NCI-H1930 (cell line): Measurements from ENCODE around the gene DGKB.

ENCODE experiments used
- DNase-seq, 2 experiments: peaks; one replicate each; lab custom pipeline; 2025; lab: John Stamatoyannopoulos, UW

The DGKB gene

GRCh38 chr7:14760730-14761478, 141.6 kb downstream of the DGKB start:
- no peak for DNase-seq

DNA sequence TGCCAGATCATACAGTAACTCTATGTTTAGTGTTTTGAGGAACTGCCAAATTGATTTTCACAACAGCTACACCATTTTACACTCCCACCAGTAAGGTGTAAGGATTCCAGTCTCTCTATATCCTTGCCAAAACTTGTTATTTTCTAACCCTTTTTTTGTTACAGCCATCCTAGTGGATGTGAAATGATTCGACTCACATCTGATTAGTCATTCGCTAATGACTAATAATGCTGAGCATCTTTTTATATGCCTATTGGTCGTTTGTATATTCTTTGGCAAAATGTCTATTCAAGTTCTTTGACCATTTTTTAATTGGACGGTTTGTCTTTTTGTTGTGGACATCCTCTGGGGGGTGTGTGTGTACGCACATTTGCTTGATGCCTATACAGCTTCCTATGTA, 142.8 kb downstream of the DGKB start:
- DNase-seq, result no peak

GRCh38 chr7:14754631-14755030, 147.9 kb downstream of the DGKB start:
- no peak for DNase-seq

GRCh38 chr7:14752301-14752700, 150.2 kb downstream of the DGKB start:
- DNase-seq, result no peak

GRCh38 chr7:14751461-14751860, 151.1 kb downstream of the DGKB start:
- no peak for DNase-seq

GRCh38 chr7:14748461-14748860, 154.1 kb downstream of the DGKB start:
- DNase-seq, result no peak

DNA sequence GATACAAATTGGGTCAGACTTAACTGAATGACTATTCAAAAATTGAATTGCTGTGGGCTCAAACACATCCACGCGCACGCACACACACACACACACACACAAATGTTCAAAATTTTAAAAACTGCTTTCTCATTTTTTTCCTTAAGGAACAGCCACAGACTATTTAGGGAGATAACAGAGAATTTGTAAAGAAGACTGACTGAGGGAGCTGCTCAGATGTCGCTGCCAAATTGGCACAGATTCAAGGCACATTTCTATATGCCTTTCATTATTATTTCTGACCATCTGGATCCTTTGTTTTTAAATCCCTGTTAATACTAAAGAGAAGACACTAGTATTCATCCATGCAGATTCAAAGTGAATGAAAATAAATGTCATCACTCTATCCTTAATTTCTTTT, 154.8 kb downstream of the DGKB start:
- DNase-seq, result no peak

DNA sequence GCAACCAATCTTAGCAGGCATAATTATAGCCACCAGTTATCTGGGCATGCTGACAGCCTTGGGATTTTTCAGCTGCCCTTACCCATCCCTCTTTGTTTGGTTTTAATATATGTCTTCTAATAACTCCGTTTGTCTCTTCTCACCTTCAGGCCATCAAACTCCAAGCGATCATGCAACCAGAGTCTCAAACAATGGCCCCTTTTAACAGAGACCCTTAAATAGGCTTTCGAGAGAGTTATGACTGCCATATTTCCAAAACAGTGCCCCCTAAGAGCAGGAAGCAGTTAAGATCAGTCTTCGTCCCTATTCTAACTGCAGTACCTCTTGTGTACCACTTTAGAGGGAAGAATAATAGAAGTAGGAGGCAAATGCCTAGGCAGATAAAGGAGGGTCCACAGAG, 157.5 kb downstream of the DGKB start:
- no peak for DNase-seq

- no peak for DNase-seq
Observed at GRCh38 chr7:14740606-14741005, 161.9 kb downstream of the DGKB start.

DNA sequence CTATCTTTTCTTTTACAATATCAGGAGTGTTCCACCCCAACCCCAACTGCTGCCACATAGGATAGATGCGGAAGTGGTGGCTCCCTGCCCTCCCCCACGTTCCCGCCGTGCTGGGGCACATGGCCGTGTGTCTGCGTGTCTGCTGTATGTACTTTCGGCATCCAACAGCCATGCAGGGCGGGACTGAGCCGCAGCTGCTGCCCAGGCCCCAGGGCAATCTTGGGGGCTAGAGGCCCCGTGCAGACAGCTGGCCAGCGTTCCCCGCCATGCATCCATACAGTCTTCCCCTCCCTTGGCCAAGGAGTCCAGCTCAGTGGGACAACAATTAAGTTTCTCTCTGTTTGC, 162.7 kb downstream of the DGKB start:
- no peak for DNase-seq

DNA sequence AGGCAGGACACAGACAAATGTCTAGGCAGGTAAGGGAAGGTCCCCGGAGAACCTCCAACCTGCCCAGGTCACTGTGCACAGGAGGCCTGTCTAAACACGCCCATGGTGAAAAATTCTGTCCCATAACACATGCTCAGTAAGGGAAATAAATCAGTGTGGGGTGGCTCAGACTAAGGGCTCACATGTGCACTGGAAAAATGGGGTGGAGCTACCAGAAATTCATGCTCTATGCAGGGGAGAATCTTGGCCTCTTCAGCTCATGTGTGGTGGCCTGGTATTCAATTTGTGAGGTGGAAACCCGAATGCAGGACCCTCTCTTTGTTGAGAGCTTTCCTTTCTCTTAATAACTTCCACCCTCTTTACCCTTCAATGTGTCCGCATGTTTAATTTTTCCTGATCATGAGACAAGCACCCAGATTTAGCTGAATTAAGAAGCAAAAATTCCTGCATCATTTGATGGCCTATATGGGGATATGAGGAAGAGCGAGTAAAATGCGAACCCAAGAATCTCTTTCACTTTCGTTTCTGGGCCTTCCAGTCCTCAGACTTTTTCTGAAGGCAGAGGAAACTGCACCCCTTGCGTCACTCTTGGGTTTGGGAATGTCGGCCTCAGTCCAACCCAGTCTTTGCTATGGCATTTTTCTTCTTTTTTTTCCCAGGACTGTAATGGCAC, 163.2 kb downstream of the DGKB start:
- no peak for DNase-seq

- DNase-seq, result no peak
Observed at GRCh38 chr7:14738086-14738485, 164.5 kb downstream of the DGKB start.

DNA sequence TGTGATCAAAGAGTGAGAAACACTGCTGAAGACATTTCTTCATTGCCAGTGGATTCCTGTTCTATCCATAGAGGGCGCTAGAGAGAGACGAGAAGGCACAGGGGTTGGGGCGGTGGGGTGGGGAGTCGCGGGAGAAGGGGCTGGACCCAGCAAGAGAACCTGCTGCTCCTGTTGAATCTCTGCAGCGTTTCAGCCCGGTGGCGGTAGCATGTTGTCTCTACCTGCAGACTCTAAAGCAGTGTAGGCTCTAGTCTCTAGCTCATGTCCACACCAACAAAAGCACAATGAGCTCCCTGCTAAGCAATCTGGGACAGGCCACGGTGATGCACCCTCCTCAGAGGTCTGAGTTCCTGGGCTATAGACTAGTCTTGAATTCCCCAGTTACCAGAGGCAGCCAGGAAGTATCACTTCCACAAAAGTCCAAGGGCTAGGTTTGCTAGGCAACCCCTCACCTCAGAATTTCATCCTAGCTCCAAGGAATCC, 167.7 kb downstream of the DGKB start:
- DNase-seq, result no peak

DNA sequence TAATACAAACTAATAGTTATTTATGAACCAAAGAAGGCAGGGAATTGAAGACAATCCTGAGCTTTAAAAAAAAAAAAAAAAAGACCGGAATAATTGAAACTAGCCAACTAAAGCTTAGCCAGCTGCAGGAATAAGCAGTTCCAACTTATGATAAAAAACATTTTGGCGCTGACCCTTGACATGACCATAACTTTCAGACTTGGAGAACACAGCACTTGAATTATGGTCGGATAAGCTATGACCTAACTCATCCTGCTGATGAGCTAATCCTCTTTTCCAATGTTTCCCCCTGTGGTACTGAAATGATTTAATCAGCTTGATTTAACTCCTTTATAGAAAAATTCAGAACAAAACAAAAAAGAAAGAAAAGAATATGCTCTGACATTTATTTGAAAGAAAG, 181.8 kb downstream of the DGKB start:
- DNase-seq, result no peak

DNA sequence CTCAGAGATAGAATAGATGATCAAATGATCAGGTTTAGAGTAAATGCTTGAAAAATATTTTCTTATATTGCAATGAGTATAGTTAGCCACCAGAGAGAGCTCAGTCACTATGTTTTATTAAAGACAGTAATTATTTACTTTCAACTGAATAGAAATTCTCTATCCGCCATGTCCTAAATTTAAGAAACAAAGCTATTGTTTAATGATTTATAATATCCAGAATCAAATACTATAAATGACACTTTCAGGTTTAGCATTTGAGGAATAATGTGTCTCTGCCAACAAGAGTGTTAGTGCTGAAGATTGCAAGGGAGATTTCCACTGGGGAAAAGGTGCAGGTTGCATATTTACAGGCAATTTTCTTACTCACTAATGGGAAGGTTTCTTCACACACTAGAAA, 184.7 kb downstream of the DGKB start:
- no peak for DNase-seq

DNA sequence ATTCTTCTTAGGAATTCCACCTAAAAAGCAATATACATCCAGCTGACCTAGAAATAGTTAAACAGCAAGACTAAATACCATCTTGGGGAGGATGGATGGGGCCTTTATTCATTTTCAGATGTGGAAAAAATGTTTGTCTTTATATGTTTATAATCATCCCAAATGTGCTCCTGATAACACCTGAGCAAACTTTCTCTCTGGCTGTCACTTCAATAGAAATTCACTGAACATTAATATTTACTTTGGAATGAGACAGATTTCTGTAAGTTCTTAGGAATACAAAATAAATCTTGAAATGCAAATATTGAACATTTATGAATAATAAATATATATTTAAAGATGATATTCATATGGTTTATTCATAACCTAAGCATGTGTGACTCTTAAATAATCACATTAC, 185.4 kb downstream of the DGKB start:
- DNase-seq, result no peak

- DNase-seq, result no peak
Observed at GRCh38 chr7:14714161-14714728, 188.3 kb downstream of the DGKB start.

- DNase-seq, result no peak
Observed at GRCh38 chr7:14698239-14698638, 204.3 kb downstream of the DGKB start.

GRCh38 chr7:14697684-14698083, 204.9 kb downstream of the DGKB start:
- DNase-seq, result no peak

GRCh38 chr7:14691597-14692203, 210.9 kb downstream of the DGKB start:
- DNase-seq, result peak in 1 of 2 experiments; percentile 14

GRCh38 chr7:14691034-14691433, 211.5 kb downstream of the DGKB start:
- no peak for DNase-seq

GRCh38 chr7:14690486-14690885, 212.1 kb downstream of the DGKB start:
- no peak for DNase-seq

GRCh38 chr7:14690075-14690474, 212.5 kb downstream of the DGKB start:
- DNase-seq, result no peak
